Medulla oblongata (tissue), 1 donor: ENCODE results near the gene SH3RF1.
"Not testable (repeated sequence)": the region's sequence is repeated elsewhere in the genome, so short reads cannot be mapped to it uniquely, and the experiment has no call there.

ENCODE experiments used
- DNase-seq: peaks from one replicate; pipeline ENCODE4 v3.0.0-alpha.2; 2015; ENCODE audit errors: extremely low spot score

Gene SH3RF1

GRCh38 chr4:169270810-169271691 is at the start of gene SH3RF1:
Gene SH3RF1, minus strand, starts transcription at chr4:169270956. Its CDS starts 1,744 bp downstream, at chr4:169269212.
- DNase-seq, result peak; percentile 83

GRCh38 chr4:169315530-169316343 is 45.0 kb upstream of the SH3RF1 start:
- no peak for DNase-seq

- DNase-seq, result no peak
These were observed 44.1 kb upstream of the SH3RF1 start for GRCh38 chr4:169314906-169315305.

- DNase-seq, result no peak
These were observed 43.0 kb upstream of the SH3RF1 start for GRCh38 chr4:169313732-169314131.

- no peak for DNase-seq
These were observed 42.1 kb upstream of the SH3RF1 start for GRCh38 chr4:169312690-169313422.

- peak; percentile 57 for DNase-seq
These were observed 41.0 kb upstream of the SH3RF1 start for GRCh38 chr4:169311643-169312365.

- no peak for DNase-seq
These were observed 38.7 kb upstream of the SH3RF1 start for GRCh38 chr4:169309326-169309967.

GRCh38 chr4:169307576-169307975 is 36.8 kb upstream of the SH3RF1 start:
- no peak for DNase-seq

- DNase-seq, result no peak
These were observed 34.9 kb upstream of the SH3RF1 start for GRCh38 chr4:169305651-169306050.

- no peak for DNase-seq
These were observed 34.4 kb upstream of the SH3RF1 start for GRCh38 chr4:169305173-169305572.

- DNase-seq, result peak; percentile 43
These were observed 25.1 kb upstream of the SH3RF1 start for GRCh38 chr4:169295822-169296221.

GRCh38 chr4:169293343-169294176 is 22.8 kb upstream of the SH3RF1 start:
- DNase-seq, result peak; percentile 60

GRCh38 chr4:169287983-169288382 is 17.2 kb upstream of the SH3RF1 start:
- not testable (repeated sequence) for DNase-seq

GRCh38 chr4:169286562-169287301 is 16.0 kb upstream of the SH3RF1 start:
- no peak for DNase-seq

GRCh38 chr4:169283114-169283509 is 12.4 kb upstream of the SH3RF1 start:
- DNase-seq, result no peak

GRCh38 chr4:169282429-169283113 is 11.8 kb upstream of the SH3RF1 start:
- DNase-seq, result no peak

- no peak for DNase-seq
These were observed 8.4 kb upstream of the SH3RF1 start for GRCh38 chr4:169279108-169279507.

- no peak for DNase-seq
These were observed 7.9 kb upstream of the SH3RF1 start for GRCh38 chr4:169278624-169279023.

GRCh38 chr4:169277838-169278237 is 7.1 kb upstream of the SH3RF1 start:
- not testable (repeated sequence) for DNase-seq
